GM03348 (cell line): ENCODE data around the gene PLA2G6.

Experiments used
- DNase-seq: peaks from one replicate; pipeline ENCODE4 v3.0.0; 2012; ENCODE audit warnings: low spot score

PLA2G6 gene

GRCh38 chr22:38214302-38215056 lies 32.8 kb upstream of the PLA2G6 start:
- peak; percentile 81 for DNase-seq

- no peak for DNase-seq
Observed at GRCh38 chr22:38213990-38214301, 32.3 kb upstream of the PLA2G6 start.

- no peak for DNase-seq
Observed at GRCh38 chr22:38213319-38213989, 31.8 kb upstream of the PLA2G6 start.

GRCh38 chr22:38212442-38212841 lies 30.8 kb upstream of the PLA2G6 start:
- no peak for DNase-seq

GRCh38 chr22:38211556-38211955 lies 29.9 kb upstream of the PLA2G6 start:
- no peak for DNase-seq

GRCh38 chr22:38208551-38208968 lies 26.9 kb upstream of the PLA2G6 start:
- DNase-seq, result no peak

- DNase-seq, result no peak
Observed at GRCh38 chr22:38207898-38208432, 26.3 kb upstream of the PLA2G6 start.

- peak; percentile 89 for DNase-seq
Observed at GRCh38 chr22:38205261-38206128, 23.9 kb upstream of the PLA2G6 start.

GRCh38 chr22:38204784-38205183 lies 23.2 kb upstream of the PLA2G6 start:
- no peak for DNase-seq

GRCh38 chr22:38203855-38204514 lies 22.4 kb upstream of the PLA2G6 start:
- DNase-seq, result peak; percentile 43

GRCh38 chr22:38203090-38203810 lies 21.6 kb upstream of the PLA2G6 start:
- no peak for DNase-seq

GRCh38 chr22:38202437-38203089 lies 20.9 kb upstream of the PLA2G6 start:
- DNase-seq, result peak; percentile 83

GRCh38 chr22:38201711-38202436 lies 20.2 kb upstream of the PLA2G6 start, which contains the start of gene MAFF:
TSS of gene MAFF (plus strand) at chr22:38201994. CDS start at chr22:38213854, 11,860 bp downstream.
- peak; percentile 98 for DNase-seq

- no peak for DNase-seq
Observed at GRCh38 chr22:38201371-38201710, 19.7 kb upstream of the PLA2G6 start.

- DNase-seq, result no peak
Observed at GRCh38 chr22:38199826-38200559, 18.4 kb upstream of the PLA2G6 start.

GRCh38 chr22:38196791-38197419 lies 15.3 kb upstream of the PLA2G6 start:
- no peak for DNase-seq

- no peak for DNase-seq
Observed at GRCh38 chr22:38193580-38193979, 11.9 kb upstream of the PLA2G6 start.

- no peak for DNase-seq
Observed at GRCh38 chr22:38192475-38192863, 10.8 kb upstream of the PLA2G6 start.
